B cell (primary cell): ENCODE data around the gene GUCD1.

Source experiments
- CTCF ChIP-seq: fragments of 200-600 bp; IDR thresholded peaks from one replicate; pipeline ENCODE4 v1.8.0; 2022; ENCODE audit warnings: antibody characterized with exemption, mild to moderate bottlenecking
- EZH2 ChIP-seq: IDR thresholded peaks from 2 replicates; pipeline ENCODE4 v1.6.1; 2012; ENCODE audit warnings: borderline replicate concordance, low read depth, mild to moderate bottlenecking, moderate library complexity, low read length; ENCODE audit not compliant: insufficient read depth, poor library complexity, severe bottlenecking

GRCh38 chr22:24540470-24540869 lies 14.5 kb downstream of the GUCD1 start:
- TF ChIP-seq CTCF: no peak
- TF ChIP-seq EZH2: no peak
